ENCODE results near the gene MSI2. TPM values are rescaled to one million over a fixed set of nuclear protein-coding genes. Genes with fewer than 3 reads are reported as not detected.
A peak's percentile ranks its signal among the peaks of the same experiment; 100 is the strongest.

MSI2 gene
- total RNA-seq, 4 donors from 2014 or later: 60.7 to 101 (median 70.9) TPM

DNA sequence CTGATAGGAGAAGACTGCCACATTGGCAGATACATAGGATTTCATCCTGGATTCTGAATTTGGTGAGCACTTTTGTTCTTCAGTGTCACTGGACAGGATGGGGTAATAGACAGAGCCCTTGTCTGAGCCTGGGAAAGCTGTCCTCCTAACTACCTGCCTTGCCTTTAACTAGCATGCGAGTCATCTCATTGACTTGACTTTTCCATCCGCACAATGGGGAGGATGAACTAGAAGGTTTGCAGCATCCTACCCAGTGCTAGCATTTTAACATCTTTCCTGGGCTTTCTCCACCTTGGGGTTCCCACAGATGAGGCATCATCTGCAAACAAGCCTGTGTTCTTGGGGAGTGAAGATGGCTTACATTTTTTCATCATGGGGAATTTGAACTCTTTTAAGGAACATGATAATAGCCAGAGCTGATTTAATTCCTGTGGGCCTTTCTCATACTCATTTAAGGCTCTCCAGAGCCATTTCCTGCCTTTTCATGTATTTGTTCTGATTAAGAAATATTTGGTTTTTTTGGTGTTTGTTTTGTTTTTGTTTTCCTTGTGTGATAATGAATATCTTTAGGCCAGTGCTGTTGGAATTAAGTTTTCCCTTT lies 139.5 kb downstream of the MSI2 start:
- DNase-seq: no peak
- Histone ChIP-seq H3K27me3 (no peaks in the 10 kb centered on the region), H3K4me3 (replicated peaks in 1 of 3) (no peak overlapping the region), H3K4me1 (peaks cover 8 to 25% of the 10 kb centered on the region in 2 donors), H3K9me3 (no peaks in the 10 kb centered on the region), H3K36me3 (no peaks in the 10 kb centered on the region), H3K27ac (peak overlapping the region in 2 of 3 donors; percentile 63 to 85)
- intact Hi-C loops (cut with DNase I): no loop called here
- no peak for TF ChIP-seq POLR2A (IDR thresholded peaks at IDR 0.05)
- TF ChIP-seq, protein P1, sequence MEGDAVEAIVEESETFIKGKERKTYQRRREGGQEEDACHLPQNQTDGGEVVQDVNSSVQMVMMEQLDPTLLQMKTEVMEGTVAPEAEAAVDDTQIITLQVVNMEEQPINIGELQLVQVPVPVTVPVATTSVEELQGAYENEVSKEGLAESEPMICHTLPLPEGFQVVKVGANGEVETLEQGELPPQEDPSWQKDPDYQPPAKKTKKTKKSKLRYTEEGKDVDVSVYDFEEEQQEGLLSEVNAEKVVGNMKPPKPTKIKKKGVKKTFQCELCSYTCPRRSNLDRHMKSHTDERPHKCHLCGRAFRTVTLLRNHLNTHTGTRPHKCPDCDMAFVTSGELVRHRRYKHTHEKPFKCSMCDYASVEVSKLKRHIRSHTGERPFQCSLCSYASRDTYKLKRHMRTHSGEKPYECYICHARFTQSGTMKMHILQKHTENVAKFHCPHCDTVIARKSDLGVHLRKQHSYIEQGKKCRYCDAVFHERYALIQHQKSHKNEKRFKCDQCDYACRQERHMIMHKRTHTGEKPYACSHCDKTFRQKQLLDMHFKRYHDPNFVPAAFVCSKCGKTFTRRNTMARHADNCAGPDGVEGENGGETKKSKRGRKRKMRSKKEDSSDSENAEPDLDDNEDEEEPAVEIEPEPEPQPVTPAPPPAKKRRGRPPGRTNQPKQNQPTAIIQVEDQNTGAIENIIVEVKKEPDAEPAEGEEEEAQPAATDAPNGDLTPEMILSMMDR (IDR thresholded peaks at IDR 0.05): no peak
- 86 to 96% methylated on average over 2 of the region's 2 CpGs for WGBS, 2 donors

DNA sequence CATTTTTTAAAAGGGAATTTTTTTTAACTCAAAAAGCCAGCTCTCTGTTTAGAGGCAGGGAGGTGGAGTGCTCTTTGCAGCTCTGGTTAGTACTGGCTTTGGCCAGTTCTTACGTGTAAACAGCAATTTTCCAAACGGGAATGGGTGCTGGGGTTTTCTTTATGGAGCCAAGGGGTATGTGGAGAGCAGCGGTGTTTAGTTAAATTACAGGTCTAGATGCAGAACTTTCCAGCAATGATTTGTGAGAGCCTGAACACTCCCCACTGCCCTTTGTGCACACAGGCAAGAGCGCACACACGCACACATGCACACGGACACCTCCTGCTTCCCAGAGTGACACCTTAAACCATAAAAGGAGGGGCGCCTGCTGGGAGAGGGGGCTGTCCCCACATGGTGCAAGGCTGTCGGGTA lies 140.2 kb downstream of the MSI2 start:
- peak overlapping the region; percentile 19 to 85 (median 63) for H3K27ac ChIP-seq
- H3K9me3 ChIP-seq: no peaks in the 10 kb centered on the region
- no peak overlapping the region for H3K4me3 ChIP-seq (replicated peaks in 1 of 3)
- DNase-seq: peak; percentile 51 to 52
- peaks cover 8 to 20% of the 10 kb centered on the region in 2 donors for H3K4me1 ChIP-seq
- intact Hi-C loops (cut with DNase I): no loop called here
- WGBS, 2 donors: 39 to 49% methylated on average over 8 of the region's 8 CpGs
- no peaks in the 10 kb centered on the region for H3K36me3 ChIP-seq
- no peak for TF ChIP-seq POLR2A (IDR thresholded peaks at IDR 0.05)
- TF ChIP-seq, protein P1 (IDR thresholded peaks at IDR 0.05): no peak
- H3K27me3 ChIP-seq: no peaks in the 10 kb centered on the region

DNA sequence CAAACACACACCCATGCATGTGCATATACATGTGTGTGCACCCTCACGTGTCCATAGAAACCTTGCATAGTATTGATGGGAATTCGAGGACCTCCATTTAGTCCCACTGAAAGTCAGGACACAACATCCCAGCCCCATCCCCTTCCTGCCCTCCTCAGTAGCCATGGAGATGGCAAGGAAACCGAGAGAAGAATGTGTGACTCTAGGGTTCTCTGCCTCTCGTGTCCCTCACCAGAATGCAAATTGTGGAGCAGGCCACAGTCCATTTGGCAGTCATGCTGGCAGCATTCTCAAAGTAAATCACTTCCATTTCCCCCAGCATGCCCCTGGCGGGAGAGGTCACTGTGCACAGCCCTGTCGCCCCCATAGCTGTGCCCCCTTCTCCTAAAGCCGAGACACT lies 141.1 kb downstream of the MSI2 start:
- 92 to 96% methylated on average over 7 of the region's 7 CpGs for WGBS, 2 donors
- TF ChIP-seq, protein P1 (IDR thresholded peaks at IDR 0.05): no peak
- TF ChIP-seq POLR2A (IDR thresholded peaks at IDR 0.05): no peak

DNA sequence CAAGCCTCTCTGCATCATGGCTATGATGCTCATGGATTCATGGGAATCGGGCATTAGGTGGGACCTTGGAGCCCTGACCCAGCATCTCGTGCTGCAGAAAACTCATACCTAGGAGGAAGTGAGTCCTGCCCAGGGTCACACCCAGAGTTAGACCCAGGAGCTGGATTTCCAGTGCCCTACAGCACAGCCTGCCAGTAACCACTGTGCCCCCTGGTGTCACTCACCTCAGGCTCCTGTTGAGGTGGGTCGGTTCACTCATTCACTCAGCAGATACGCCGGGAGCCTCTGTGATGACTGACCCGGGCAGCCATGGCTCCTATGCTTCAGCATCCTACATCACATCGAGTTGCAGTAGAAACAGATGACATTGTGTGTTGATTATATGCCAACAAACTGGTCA lies 143.4 kb downstream of the MSI2 start:
- TF ChIP-seq, protein P1 (IDR thresholded peaks at IDR 0.05): no peak
- no peak for TF ChIP-seq POLR2A (IDR thresholded peaks at IDR 0.05)
- Histone ChIP-seq H3K36me3 (no peaks in the 10 kb centered on the region), H3K9me3 (no peaks in the 10 kb centered on the region), H3K4me1 (peaks cover 8 to 23% of the 10 kb centered on the region in 2 donors), H3K4me3 (replicated peaks in 1 of 3) (no peak overlapping the region), H3K27me3 (no peaks in the 10 kb centered on the region), H3K27ac (no peak overlapping the region)
- no peak for DNase-seq
- 86 to 93% methylated on average over 6 to 7 of the region's 7 CpGs for WGBS, 2 donors
- intact Hi-C loops (cut with DNase I): no loop called here

More for the DNA sequence above, 141.1 kb downstream of the MSI2 start:
- DNase-seq: no peak
- Histone ChIP-seq H3K36me3 (no peaks in the 10 kb centered on the region), H3K27me3 (no peaks in the 10 kb centered on the region), H3K9me3 (no peaks in the 10 kb centered on the region), H3K4me3 (replicated peaks in 1 of 3) (no peak overlapping the region), H3K4me1 (peaks cover 8 to 20% of the 10 kb centered on the region in 2 donors), H3K27ac (peak overlapping the region in 2 of 3 donors; percentile 63 to 85)
- intact Hi-C loops (cut with DNase I): no loop called here

DNA sequence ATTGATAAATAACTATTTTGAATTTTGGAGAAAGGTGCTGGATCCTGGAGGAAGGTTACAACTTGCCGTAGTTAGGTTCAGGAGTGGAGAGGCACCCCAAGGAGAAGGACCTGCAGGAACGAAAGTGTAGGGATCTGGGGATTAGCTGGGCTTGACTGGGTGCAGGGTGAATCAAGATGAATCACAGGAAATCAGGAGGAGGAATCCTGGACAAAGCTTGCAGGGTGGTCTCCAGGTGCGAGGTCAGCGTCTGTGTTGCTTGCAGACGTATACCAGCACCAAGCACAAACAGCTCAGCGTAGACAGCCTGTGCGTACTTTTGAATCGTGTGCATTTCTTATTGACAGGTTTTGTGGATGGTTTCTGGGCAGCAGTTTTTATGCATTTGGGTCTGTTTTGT lies 144.3 kb downstream of the MSI2 start:
- no peaks in the 10 kb centered on the region for H3K27me3 ChIP-seq
- no peak for TF ChIP-seq POLR2A (IDR thresholded peaks at IDR 0.05)
- TF ChIP-seq, protein P1 (IDR thresholded peaks at IDR 0.05): no peak
- no peak overlapping the region for H3K4me3 ChIP-seq (replicated peaks in 1 of 3)
- no peaks in the 10 kb centered on the region for H3K9me3 ChIP-seq
- intact Hi-C loops (cut with DNase I): no loop called here
- WGBS, 2 donors: 95 to 97% methylated on average over 8 of the region's 8 CpGs
- no peaks in the 10 kb centered on the region for H3K36me3 ChIP-seq
- DNase-seq: no peak
- peaks cover 17 to 32% of the 10 kb centered on the region in 2 donors for H3K4me1 ChIP-seq
- H3K27ac ChIP-seq: no peak overlapping the region

Measured in thyroid gland (tissue), 4 donors.